Smooth muscle cell (in vitro differentiated cells): ENCODE data around the gene GDPD1. TPM values are rescaled to one million over a fixed set of nuclear protein-coding genes. Genes with fewer than 3 reads are reported as not detected.

Source experiments
- DNase-seq: peaks from one replicate; lab custom pipeline; 2025; ENCODE audit not compliant: unreplicated experiment; lab: John Stamatoyannopoulos, UW
- H2AFZ ChIP-seq: fragments of 200-600 bp; sonication (generic); 2 replicates; pipeline ENCODE4 v1.6.0; 2016; ENCODE audit warnings: antibody characterized with exemption, low read depth, mild to moderate bottlenecking
- H3F3A ChIP-seq: fragments of 200-600 bp; sonication (generic); 2 replicates; pipeline ENCODE4 v1.6.0; 2017; ENCODE audit warnings: antibody characterized with exemption, low read depth
- H3K27ac ChIP-seq: fragments of 200-600 bp; sonication (generic); 2 replicates; pipeline ENCODE4 v1.5.1; 2016; ENCODE audit warnings: low read depth, mild to moderate bottlenecking
- H3K27me3 ChIP-seq: fragments of 200-600 bp; sonication (generic); 2 replicates; pipeline ENCODE4 v1.6.1; 2016; ENCODE audit warnings: low read depth, mild to moderate bottlenecking
- H3K36me3 ChIP-seq: fragments of 200-600 bp; sonication (generic); 2 replicates; pipeline ENCODE4 v1.5.1; 2016; ENCODE audit warnings: low read depth
- H3K4me1 ChIP-seq: fragments of 200-600 bp; sonication (generic); 2 replicates; pipeline ENCODE4 v1.5.1; 2016; ENCODE audit warnings: low read depth
- H3K4me2 ChIP-seq: fragments of 200-600 bp; sonication (generic); 2 replicates; pipeline ENCODE4 v1.6.0; 2016; ENCODE audit warnings: mild to moderate bottlenecking
- H3K4me3 ChIP-seq: fragments of 200-600 bp; sonication (generic); 2 replicates; pipeline ENCODE4 v1.5.1; 2016; ENCODE audit warnings: mild to moderate bottlenecking
- H3K79me2 ChIP-seq: fragments of 200-600 bp; sonication (generic); 2 replicates; pipeline ENCODE4 v1.6.0; 2016; ENCODE audit warnings: low read depth, mild to moderate bottlenecking
- H3K9ac ChIP-seq: fragments of 200-600 bp; sonication (generic); 2 replicates; pipeline ENCODE4 v1.6.0; 2016; ENCODE audit warnings: low read depth
- H3K9me3 ChIP-seq: fragments of 200-600 bp; sonication (generic); replicated peaks from 2 replicates; pipeline ENCODE4 v1.5.1; 2016; ENCODE audit warnings: low read depth
- H4K20me1 ChIP-seq: fragments of 200-600 bp; sonication (generic); 2 replicates; pipeline ENCODE4 v1.6.0; 2016; ENCODE audit warnings: low read depth
- WGBS: methylation state at CpG from one replicate; pipeline ENCODE4 v1.1.7; 2016; ENCODE audit warnings: low lambda C conversion rate; 5-methylcytosine and 5-hydroxymethylcytosine counted together
- polyA plus RNA-seq: library from polyadenylated mRNA; unstranded; fragments of >200 nt; fragmentation: Nextera tagmentation; extraction: Ambion mirVana; gene quantifications from 2 replicates; pipeline ENCODE4 v1.2.1, GENCODE V29; 2016
- total RNA-seq: library from RNA; depleted of rRNA; stranded (reverse); fragments of >200 nt; gene quantifications from 2 replicates; pipeline ENCODE4 v1.2.3, GENCODE V29; 2014
- TF ChIP-seq, protein P1 (sequence below): fragments of 200-600 bp; sonication (generic); IDR thresholded peaks from 2 replicates; pipeline ENCODE4 v1.5.1; 2017; ENCODE audit warnings: borderline replicate concordance, mild to moderate bottlenecking, antibody characterized with exemption; ENCODE audit not compliant: insufficient read depth, poor library complexity, severe bottlenecking

Gene GDPD1
- total and polyA plus RNA-seq, 2 experiments from 2014 or later, result 2.3 to 8.0 TPM

DNA sequence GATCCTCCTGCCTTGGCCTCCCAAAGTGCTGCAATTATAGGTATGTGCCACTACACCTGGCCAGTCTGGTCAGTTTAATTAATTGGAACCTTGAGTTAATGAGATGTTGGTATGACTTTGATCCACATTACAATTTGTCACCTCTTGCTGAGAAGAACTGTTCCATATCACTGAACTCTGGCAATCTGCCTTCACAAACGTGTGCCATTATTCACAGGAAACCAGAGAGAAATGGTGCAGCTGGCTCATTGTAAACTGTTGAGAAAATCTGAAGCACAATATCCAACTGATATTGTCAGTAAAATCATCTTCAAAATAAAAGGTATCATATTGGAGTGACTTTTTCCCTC is 71.8 kb downstream of the GDPD1 start:
- WGBS, result 86% methylated on average over 1 of the region's 1 CpG
- no peak overlapping the region for H3K27ac ChIP-seq

DNA sequence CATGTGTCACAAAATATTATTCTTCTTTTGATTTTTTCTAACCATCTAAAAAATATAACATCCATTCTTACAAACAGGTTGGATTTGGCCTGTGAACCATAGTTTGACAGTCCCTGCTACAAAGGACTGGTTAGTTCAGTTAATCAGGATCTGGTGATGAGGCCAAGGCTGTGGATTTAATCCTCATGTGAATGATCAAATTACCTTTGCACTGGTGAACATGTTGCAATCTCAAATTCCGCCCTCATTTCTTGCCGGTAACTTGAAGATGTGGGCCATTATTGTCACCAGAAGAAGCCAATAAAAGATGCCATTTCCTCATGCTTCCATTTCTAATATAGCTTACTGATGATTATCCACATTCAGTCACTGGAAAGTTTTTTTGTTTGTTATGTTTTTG is 75.9 kb downstream of the GDPD1 start:
- H3K79me2 ChIP-seq, result no peaks in the 10 kb centered on the region
- H2AFZ ChIP-seq, result no peak overlapping the region
- H4K20me1 ChIP-seq, result no peaks in the 10 kb centered on the region
- no peak overlapping the region for H3K4me3 ChIP-seq
- 99% methylated on average over 2 of the region's 2 CpGs for WGBS
- no peak overlapping the region for H3K27ac ChIP-seq
- H3F3A ChIP-seq, result no peaks in the 10 kb centered on the region
- no peaks in the 10 kb centered on the region for H3K36me3 ChIP-seq
- no peaks in the 10 kb centered on the region for H3K9me3 ChIP-seq
- no peak overlapping the region for H3K4me2 ChIP-seq
- H3K9ac ChIP-seq, result no peak overlapping the region
- TF ChIP-seq, protein P1, sequence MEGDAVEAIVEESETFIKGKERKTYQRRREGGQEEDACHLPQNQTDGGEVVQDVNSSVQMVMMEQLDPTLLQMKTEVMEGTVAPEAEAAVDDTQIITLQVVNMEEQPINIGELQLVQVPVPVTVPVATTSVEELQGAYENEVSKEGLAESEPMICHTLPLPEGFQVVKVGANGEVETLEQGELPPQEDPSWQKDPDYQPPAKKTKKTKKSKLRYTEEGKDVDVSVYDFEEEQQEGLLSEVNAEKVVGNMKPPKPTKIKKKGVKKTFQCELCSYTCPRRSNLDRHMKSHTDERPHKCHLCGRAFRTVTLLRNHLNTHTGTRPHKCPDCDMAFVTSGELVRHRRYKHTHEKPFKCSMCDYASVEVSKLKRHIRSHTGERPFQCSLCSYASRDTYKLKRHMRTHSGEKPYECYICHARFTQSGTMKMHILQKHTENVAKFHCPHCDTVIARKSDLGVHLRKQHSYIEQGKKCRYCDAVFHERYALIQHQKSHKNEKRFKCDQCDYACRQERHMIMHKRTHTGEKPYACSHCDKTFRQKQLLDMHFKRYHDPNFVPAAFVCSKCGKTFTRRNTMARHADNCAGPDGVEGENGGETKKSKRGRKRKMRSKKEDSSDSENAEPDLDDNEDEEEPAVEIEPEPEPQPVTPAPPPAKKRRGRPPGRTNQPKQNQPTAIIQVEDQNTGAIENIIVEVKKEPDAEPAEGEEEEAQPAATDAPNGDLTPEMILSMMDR, result no peak
- DNase-seq, result no peak
- H3K27me3 ChIP-seq, result no peaks in the 10 kb centered on the region
- H3K4me1 ChIP-seq, result peaks cover 6% of the 10 kb centered on the region

More for the DNA sequence above, 71.8 kb downstream of the GDPD1 start:
- Histone ChIP-seq H3K36me3 (no peaks in the 10 kb centered on the region), H3K9me3 (no peaks in the 10 kb centered on the region), H2AFZ (no peak overlapping the region), H3K79me2 (no peaks in the 10 kb centered on the region), H3K9ac (no peak overlapping the region), H3K27me3 (no peaks in the 10 kb centered on the region), H3K4me2 (no peak overlapping the region), H3K4me3 (no peak overlapping the region), H3K4me1 (peaks cover 3% of the 10 kb centered on the region), H4K20me1 (no peaks in the 10 kb centered on the region), H3F3A (no peaks in the 10 kb centered on the region)
- TF ChIP-seq, protein P1, result no peak
- no peak for DNase-seq

DNA sequence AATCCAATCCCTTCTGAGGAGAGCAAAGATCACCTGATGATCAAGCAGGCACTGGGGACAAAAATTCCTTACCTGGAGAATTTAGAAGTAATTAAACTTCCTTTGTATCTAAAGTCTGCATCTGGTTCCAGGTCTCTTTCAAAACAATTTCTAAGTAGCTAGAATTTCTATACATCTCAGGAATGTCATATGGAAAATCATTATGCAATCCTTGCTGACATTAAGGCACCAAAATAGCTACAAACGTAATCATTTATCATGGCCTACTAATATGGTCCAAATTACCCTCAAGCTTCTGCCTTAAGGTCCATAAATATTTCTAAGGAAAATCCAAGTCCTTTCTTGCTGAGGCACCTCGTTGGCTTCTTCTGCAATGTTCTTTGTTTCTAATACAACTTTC is 78.2 kb downstream of the GDPD1 start:
- Histone ChIP-seq H3K9me3 (no peaks in the 10 kb centered on the region), H3K9ac (no peak overlapping the region), H3K4me3 (no peak overlapping the region), H3F3A (no peaks in the 10 kb centered on the region), H3K4me2 (no peak overlapping the region), H3K36me3 (no peaks in the 10 kb centered on the region), H3K27me3 (no peaks in the 10 kb centered on the region), H2AFZ (no peak overlapping the region), H3K79me2 (no peaks in the 10 kb centered on the region), H3K4me1 (peaks cover 6% of the 10 kb centered on the region), H4K20me1 (no peaks in the 10 kb centered on the region), H3K27ac (no peak overlapping the region)
- TF ChIP-seq, protein P1, result no peak
- WGBS, result 63% methylated on average over 2 of the region's 2 CpGs
- DNase-seq, result no peak

DNA sequence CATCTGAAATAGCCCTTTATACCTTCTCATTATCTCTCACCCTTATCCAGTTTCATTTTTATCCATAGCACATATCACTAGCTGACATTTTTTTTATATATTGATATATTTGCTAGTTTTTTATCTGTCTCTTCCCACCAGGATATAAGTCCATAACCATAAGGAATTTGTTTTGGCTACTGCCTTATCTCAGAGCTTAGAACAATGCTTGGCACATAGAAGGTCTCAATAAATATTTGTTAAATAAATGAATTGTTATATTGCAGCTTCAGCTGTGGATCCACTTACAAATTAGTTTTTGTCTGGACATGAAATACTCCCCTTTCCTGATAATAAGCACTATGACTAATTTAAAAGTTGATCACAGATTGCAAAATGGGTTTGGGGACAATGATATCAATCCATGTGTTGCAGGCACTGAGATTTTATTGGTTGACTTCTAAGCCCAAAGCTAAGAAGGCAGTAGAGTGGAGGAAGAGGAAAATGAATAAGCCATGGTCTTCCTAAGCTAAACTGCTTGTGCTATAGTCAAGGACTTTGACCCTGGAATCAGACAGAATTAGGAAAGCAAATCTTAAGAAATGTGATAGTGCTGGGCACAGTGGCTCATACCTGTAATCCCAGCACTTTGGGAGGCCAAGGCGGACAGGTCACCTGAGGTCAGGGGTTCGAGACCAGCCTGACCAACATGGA is 79.2 kb downstream of the GDPD1 start:
- no peak for DNase-seq
- Histone ChIP-seq H3K9ac (no peak overlapping the region), H3K4me3 (no peak overlapping the region), H3K9me3 (no peaks in the 10 kb centered on the region), H3K27ac (no peak overlapping the region), H3K27me3 (no peaks in the 10 kb centered on the region), H3K36me3 (no peaks in the 10 kb centered on the region), H3K4me2 (no peak overlapping the region), H3K4me1 (peaks cover 6% of the 10 kb centered on the region), H3K79me2 (no peaks in the 10 kb centered on the region), H2AFZ (no peak overlapping the region), H3F3A (no peaks in the 10 kb centered on the region), H4K20me1 (no peaks in the 10 kb centered on the region)
- 88% methylated on average over 2 of the region's 2 CpGs for WGBS
- TF ChIP-seq, protein P1, result no peak
